Sigmoid colon (tissue), 7 donors: ENCODE data around the gene GALP. TPM values are rescaled to one million over a fixed set of nuclear protein-coding genes. Genes with fewer than 3 reads are reported as not detected.

Source experiments
- DNase-seq: peaks from one replicate; pipeline ENCODE4 v3.0.0-alpha.2; 2019
- H3K27ac ChIP-seq, 4 donors: fragments of 200-600 bp; sonication (generic); one replicate each; pipeline ENCODE4 v1.5.1; 2016 to 2019; ENCODE audit warnings: mild to moderate bottlenecking in 1 of 4
- H3K27me3 ChIP-seq, 3 donors: fragments of 200-600 bp; sonication (generic); one replicate each; pipeline ENCODE4 v1.5.1; 2019; ENCODE audit warnings: mild to moderate bottlenecking in 1 of 3
- H3K36me3 ChIP-seq, 4 donors: fragments of 200-600 bp; sonication (generic); one replicate each; pipeline ENCODE4 v1.5.1; 2016 to 2019
- H3K4me1 ChIP-seq, 4 donors: fragments of 200-600 bp; sonication (generic); one replicate each; pipeline ENCODE4 v1.5.1; 2017 to 2019
- H3K4me3 ChIP-seq, 4 donors: fragments of 200-600 bp; sonication (generic); one replicate each; pipeline ENCODE4 v1.5.1; 2017 to 2019; ENCODE audit warnings: mild to moderate bottlenecking in 2 of 4, moderate library complexity in 1 of 4
- H3K9me3 ChIP-seq, 4 donors: fragments of 200-600 bp in 3 of 4; sonication (generic) in 3 of 4; one replicate each; pipeline versions ENCODE4 v1.5.1 to v1.6.1; 2013 to 2019
- EP300 ChIP-seq, 4 donors: sonication (generic); formaldehyde crosslinking; IDR thresholded peaks; one replicate each; pipeline ENCODE4 v1.6.1; 2017; ENCODE audit warnings: antibody characterized with exemption in 4 of 4
- POLR2A ChIP-seq, 2 donors: fragments of 450-650 bp; IDR thresholded peaks; one replicate each; pipeline ENCODE4 v1.6.1; 2016; ENCODE audit warnings: antibody characterized with exemption in 2 of 2, mild to moderate bottlenecking in 2 of 2, moderate library complexity in 2 of 2
- POLR2AphosphoS5 ChIP-seq, 4 donors: sonication (generic); formaldehyde crosslinking; IDR thresholded peaks; one replicate each; pipeline ENCODE4 v1.6.1; 2017; ENCODE audit warnings: antibody characterized with exemption in 4 of 4
- WGBS, 2 donors: extraction: QIAGEN DNeasy Blood & Tissue Kit; methylation state at CpG; one replicate each; pipeline ENCODE4 v1.1.7; 2013; 5-methylcytosine and 5-hydroxymethylcytosine counted together
- intact Hi-C: fragments of 100-400 bp; cut with DNase I; formaldehyde crosslinking; loops from one replicate; pipeline ENCODE4 v1.15.1; 2023
- polyA plus RNA-seq, 3 donors: library from polyadenylated mRNA; stranded (reverse); fragments of 200-250 nt; gene quantifications; one replicate each; pipeline ENCODE4 v1.2.3, GENCODE V29; 2013
- total RNA-seq, 4 donors: library from RNA; depleted of rRNA; stranded (reverse); fragments of >200 nt; gene quantifications; one replicate each; pipeline ENCODE4 v1.1.0, GENCODE V29; 2016
- TF ChIP-seq, protein P1 (sequence below), 4 experiments: fragments of 450-650 bp in 3 of 4; fragments of 200-600 bp in 1 of 4; IDR thresholded peaks; one replicate each; pipeline ENCODE4 v1.5.1; 2016 to 2019; ENCODE audit warnings: antibody characterized with exemption in 4 of 4, mild to moderate bottlenecking in 3 of 4, moderate library complexity in 2 of 4
- donor health status: healthy with polysubstance abuse.
- donor health status: Bipolar disorder and iron deficiency.
- donor health status: healthy.

Gene GALP
- total and polyA plus RNA-seq, 7 donors: not detected

DNA sequence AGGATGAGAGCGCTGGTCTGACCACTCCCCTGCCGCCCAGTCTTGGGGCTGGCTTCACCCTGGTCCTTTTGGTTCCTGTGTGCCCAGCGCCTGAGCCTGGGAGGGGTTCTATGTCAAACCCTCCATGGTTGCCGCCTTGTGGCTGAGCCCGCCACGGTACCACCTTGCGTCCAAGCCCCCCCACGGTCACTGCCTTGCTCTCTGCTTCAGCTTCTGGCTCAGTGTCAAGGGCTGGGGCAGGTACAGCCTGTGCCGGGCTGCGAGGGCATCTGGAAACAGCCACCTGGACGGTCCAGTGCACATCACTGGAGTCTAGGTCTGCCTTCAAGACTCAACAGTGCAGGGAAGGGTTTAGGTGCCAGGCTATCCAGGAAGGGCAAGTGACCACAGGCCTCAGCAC lies 14.3 kb upstream of the GALP start:
- DNase-seq: no peak
- no peak overlapping the region for H3K27ac ChIP-seq
- no peaks in the 10 kb centered on the region for H3K9me3 ChIP-seq
- intact Hi-C loops: no loop called here
- H3K4me1 ChIP-seq: no peaks in the 10 kb centered on the region
- H3K36me3 ChIP-seq: peaks cover 11 to 40% (median 20%) of the 10 kb centered on the region in 4 donors
- no peaks in the 10 kb centered on the region for H3K27me3 ChIP-seq
- TF ChIP-seq POLR2A (IDR thresholded peaks at IDR 0.05) (no peak), POLR2AphosphoS5 (IDR thresholded peaks at IDR 0.05) (no peak)
- no peak overlapping the region for H3K4me3 ChIP-seq
- 93 to 96% methylated on average over 11 of the region's 11 CpGs for WGBS, 2 donors

DNA sequence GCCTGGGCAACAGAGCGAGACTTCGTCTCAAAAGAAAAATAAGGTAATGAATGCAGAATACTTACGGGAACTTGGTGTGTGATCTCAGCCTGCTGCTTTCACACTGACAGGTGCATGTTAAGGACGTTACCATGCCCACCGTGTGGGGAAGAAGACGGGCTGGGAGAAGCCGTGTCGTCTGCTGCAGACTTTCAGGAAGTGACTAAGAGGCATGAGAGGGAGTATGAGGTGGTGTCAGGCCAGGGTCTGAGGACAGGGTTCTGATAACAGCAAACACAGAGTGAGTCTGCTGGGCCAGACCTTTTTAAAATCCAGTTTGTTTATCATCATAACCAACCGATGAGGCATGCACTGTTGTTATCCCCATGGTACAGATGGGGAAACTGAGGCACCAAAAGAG lies 13.6 kb upstream of the GALP start:
- no peaks in the 10 kb centered on the region for H3K27me3 ChIP-seq
- no peaks in the 10 kb centered on the region for H3K4me1 ChIP-seq
- WGBS, 2 donors: 51 to 73% methylated on average over 9 of the region's 9 CpGs
- H3K9me3 ChIP-seq: no peaks in the 10 kb centered on the region
- H3K36me3 ChIP-seq: peaks cover 11 to 40% (median 20%) of the 10 kb centered on the region in 4 donors
- no peak overlapping the region for H3K4me3 ChIP-seq
- TF ChIP-seq, protein P1, sequence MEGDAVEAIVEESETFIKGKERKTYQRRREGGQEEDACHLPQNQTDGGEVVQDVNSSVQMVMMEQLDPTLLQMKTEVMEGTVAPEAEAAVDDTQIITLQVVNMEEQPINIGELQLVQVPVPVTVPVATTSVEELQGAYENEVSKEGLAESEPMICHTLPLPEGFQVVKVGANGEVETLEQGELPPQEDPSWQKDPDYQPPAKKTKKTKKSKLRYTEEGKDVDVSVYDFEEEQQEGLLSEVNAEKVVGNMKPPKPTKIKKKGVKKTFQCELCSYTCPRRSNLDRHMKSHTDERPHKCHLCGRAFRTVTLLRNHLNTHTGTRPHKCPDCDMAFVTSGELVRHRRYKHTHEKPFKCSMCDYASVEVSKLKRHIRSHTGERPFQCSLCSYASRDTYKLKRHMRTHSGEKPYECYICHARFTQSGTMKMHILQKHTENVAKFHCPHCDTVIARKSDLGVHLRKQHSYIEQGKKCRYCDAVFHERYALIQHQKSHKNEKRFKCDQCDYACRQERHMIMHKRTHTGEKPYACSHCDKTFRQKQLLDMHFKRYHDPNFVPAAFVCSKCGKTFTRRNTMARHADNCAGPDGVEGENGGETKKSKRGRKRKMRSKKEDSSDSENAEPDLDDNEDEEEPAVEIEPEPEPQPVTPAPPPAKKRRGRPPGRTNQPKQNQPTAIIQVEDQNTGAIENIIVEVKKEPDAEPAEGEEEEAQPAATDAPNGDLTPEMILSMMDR (IDR thresholded peaks at IDR 0.05): no peak
- TF ChIP-seq EP300 (IDR thresholded peaks at IDR 0.05): no peak
- no peak for TF ChIP-seq POLR2A (IDR thresholded peaks at IDR 0.05)
- TF ChIP-seq POLR2AphosphoS5 (IDR thresholded peaks at IDR 0.05): no peak
- intact Hi-C loops: no loop called here
- DNase-seq: no peak
- H3K27ac ChIP-seq: no peak overlapping the region

DNA sequence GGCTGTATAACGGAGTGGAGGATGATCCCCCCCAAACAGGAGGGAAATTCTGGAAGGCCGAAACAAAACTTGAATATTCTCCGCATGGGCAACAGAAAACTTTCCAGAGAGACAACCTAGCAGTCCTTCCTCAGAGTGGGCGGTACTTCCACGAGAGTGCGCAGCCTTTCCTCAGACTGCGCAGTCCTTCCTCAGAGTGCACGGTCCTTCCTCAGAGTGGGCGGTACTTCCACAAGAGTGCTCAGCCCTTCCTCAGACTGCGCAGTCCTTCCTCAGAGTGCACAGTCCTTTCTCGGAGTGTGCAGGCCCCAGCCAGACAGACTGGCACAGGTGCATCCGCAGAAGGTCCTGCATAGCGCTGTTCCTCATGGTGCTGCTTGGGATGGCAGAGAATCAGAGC lies 12.7 kb upstream of the GALP start:
- no peaks in the 10 kb centered on the region for H3K27me3 ChIP-seq
- no peak overlapping the region for H3K4me3 ChIP-seq
- no peak for DNase-seq
- no peaks in the 10 kb centered on the region for H3K9me3 ChIP-seq
- intact Hi-C loops: no loop called here
- 92 to 93% methylated on average over 13 of the region's 13 CpGs for WGBS, 2 donors
- no peak for TF ChIP-seq POLR2A (IDR thresholded peaks at IDR 0.05)
- no peak for TF ChIP-seq POLR2AphosphoS5 (IDR thresholded peaks at IDR 0.05)
- no peak for TF ChIP-seq EP300 (IDR thresholded peaks at IDR 0.05)
- TF ChIP-seq, protein P1 (IDR thresholded peaks at IDR 0.05): no peak
- peaks cover 11 to 40% (median 20%) of the 10 kb centered on the region in 4 donors for H3K36me3 ChIP-seq
- no peaks in the 10 kb centered on the region for H3K4me1 ChIP-seq
- no peak overlapping the region for H3K27ac ChIP-seq

DNA sequence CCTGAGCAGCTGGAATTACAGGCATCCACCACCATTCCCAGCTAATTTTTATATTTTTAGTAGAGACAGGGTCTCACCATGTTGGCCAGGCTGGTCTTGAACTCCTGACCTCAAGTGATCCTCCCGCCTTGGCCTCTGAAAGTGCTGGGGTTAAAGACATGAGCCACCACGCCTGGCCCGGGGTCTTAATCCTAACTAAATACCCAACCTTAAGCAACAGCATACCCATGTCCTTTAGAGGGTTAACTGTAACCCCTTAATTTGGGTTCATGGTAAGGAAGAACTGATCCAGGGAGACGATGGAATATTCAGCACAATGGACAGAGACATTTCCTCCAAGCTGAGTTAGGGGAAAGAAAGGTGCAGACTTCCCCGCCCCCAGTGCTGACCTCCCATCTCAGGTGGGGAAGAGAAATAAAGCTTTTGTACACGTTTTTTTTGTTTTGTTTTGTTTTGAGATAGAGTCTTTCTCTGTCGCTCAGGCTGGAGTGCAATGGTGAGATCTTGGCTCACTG lies 8.7 kb upstream of the GALP start:
- no peak for DNase-seq
- Histone ChIP-seq H3K27ac (no peak overlapping the region), H3K27me3 (no peaks in the 10 kb centered on the region), H3K36me3 (peaks cover 0 to under 1% (median 0%) of the 10 kb centered on the region in 4 donors), H3K4me3 (no peak overlapping the region), H3K4me1 (no peaks in the 10 kb centered on the region), H3K9me3 (no peaks in the 10 kb centered on the region)
- intact Hi-C loops: no loop called here
- TF ChIP-seq, protein P1 (IDR thresholded peaks at IDR 0.05): no peak
- TF ChIP-seq POLR2AphosphoS5 (IDR thresholded peaks at IDR 0.05): no peak
- TF ChIP-seq POLR2A (IDR thresholded peaks at IDR 0.05): no peak
- no peak for TF ChIP-seq EP300 (IDR thresholded peaks at IDR 0.05)
- WGBS, 2 donors: 50 to 54% methylated on average over 7 of the region's 7 CpGs

DNA sequence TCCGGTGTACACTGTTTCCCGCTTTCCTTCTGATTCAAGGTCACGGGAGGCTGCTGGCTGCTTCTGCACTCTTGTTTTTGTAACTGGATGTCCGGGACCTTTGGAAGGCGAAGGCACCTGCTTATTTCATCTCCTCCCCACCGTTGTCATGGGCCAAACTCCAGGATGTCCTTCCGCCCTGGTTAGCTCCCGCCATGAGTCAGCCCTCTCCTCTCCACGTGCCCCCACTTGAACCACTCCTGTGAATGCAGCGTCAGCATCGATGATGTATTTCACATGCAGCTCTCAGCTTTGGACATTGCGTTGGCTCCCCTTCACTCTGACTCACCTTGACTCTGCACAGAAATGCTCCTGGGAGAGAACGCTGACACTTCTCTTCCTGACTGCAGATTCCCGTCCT lies 5.5 kb upstream of the GALP start:
- Histone ChIP-seq H3K36me3 (no peaks in the 10 kb centered on the region), H3K27me3 (peaks cover 0 to 22% (median under 1%) of the 10 kb centered on the region in 3 donors), H3K4me3 (no peak overlapping the region), H3K27ac (no peak overlapping the region), H3K9me3 (no peaks in the 10 kb centered on the region), H3K4me1 (no peaks in the 10 kb centered on the region)
- 75 to 77% methylated on average over 14 of the region's 14 CpGs for WGBS, 2 donors
- intact Hi-C loops: loop anchor here (10.0 kb wide), 1 partner anchor 175 kb away; no protein-coding TSS in a partner anchor
- DNase-seq: no peak
- TF ChIP-seq POLR2AphosphoS5 (IDR thresholded peaks at IDR 0.05) (no peak), EP300 (IDR thresholded peaks at IDR 0.05) (no peak), POLR2A (IDR thresholded peaks at IDR 0.05) (no peak)
- TF ChIP-seq, protein P1 (IDR thresholded peaks at IDR 0.05): no peak
